Activated naive CD8-positive, alpha-beta T cell (primary cell): ENCODE results near the gene KCTD17.

Experiments used
- H3K27ac Mint-ChIP-seq: one replicate; pipeline ENCODE4 v1.8.0; 2021; ENCODE audit warnings: mixed read lengths
- H3K27me3 Mint-ChIP-seq: one replicate; pipeline ENCODE4 v1.8.0; 2021; ENCODE audit warnings: mixed read lengths
- H3K36me3 Mint-ChIP-seq: one replicate; pipeline ENCODE4 v1.8.0; 2021; ENCODE audit warnings: mixed read lengths
- H3K4me1 Mint-ChIP-seq: one replicate; pipeline ENCODE4 v1.8.0; 2021; ENCODE audit warnings: low read depth, mixed read lengths
- H3K4me3 Mint-ChIP-seq: one replicate; pipeline ENCODE4 v1.8.0; 2021; ENCODE audit warnings: mild to moderate bottlenecking, mixed read lengths
- H3K9me3 Mint-ChIP-seq: one replicate; pipeline ENCODE4 v1.8.0; 2021; ENCODE audit warnings: low read depth, mixed read lengths

Gene KCTD17

DNA sequence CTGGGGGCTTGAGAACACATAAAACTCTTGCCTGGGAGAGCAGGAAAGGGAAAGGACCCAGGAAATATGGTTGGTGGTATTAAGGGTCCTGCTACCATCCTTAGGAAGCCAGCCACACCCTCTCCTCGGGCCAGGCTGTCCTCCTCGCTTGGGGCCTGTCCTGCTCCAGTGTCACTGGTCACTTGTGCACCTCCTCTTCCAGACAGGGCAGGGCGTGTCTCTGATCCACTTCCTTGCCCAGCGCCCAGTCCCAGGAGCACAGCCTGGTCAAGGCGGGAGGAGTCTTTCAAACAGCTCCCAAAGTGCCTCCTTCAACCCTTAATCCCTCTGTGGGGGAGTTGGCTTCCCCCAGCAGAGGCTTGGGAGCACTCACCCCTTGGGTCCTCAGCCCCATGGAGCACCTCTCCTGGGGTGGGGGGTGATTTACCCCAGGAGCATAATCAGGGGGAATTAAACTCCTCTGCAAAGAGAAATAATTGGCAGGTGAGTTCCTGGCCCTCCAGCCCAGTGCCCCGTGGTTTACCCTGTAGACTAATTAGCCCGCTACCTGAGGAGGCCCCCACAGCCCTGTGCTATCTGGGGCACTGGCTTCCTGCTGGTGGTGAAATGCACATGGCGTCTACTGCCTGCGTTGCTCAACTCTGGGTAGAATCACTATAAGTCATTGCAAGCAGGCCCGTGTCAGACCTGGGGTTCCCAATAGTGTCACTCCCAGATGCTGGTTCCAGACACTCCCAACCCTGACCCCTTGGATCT is 49.9 kb downstream of the KCTD17 start:
- Mint-ChIP-seq H3K9me3 (no peaks in the 10 kb centered on the region), H3K27ac (no peak overlapping the region), H3K36me3 (no peaks in the 10 kb centered on the region), H3K27me3 (peaks cover 4% of the 10 kb centered on the region), H3K4me3 (no peak overlapping the region), H3K4me1 (peaks cover 20% of the 10 kb centered on the region)

DNA sequence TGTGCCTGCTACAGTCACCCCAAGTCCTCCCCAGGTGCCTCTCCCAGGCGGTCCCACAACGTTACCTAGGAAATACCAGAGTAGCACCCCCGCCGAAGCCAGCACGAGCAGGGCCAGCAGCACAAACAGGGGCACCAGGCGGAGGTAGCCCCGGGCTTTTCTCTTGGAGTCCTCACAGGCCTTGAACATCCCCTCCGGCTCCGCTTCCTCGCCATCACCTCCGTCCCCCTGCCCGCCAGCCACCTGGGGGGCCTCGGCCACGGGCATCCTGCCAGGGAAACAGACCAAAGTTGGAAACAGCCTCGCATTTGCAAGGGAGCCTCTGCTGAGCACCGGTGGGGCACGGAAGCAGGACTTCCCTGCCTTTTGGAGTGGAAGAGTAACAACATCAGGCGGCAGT is 51.6 kb downstream of the KCTD17 start:
- H3K4me1 Mint-ChIP-seq = peaks cover 21% of the 10 kb centered on the region
- H3K27me3 Mint-ChIP-seq = no peaks in the 10 kb centered on the region
- H3K27ac Mint-ChIP-seq = no peak overlapping the region
- no peaks in the 10 kb centered on the region for H3K9me3 Mint-ChIP-seq
- no peak overlapping the region for H3K4me3 Mint-ChIP-seq
- no peaks in the 10 kb centered on the region for H3K36me3 Mint-ChIP-seq

DNA sequence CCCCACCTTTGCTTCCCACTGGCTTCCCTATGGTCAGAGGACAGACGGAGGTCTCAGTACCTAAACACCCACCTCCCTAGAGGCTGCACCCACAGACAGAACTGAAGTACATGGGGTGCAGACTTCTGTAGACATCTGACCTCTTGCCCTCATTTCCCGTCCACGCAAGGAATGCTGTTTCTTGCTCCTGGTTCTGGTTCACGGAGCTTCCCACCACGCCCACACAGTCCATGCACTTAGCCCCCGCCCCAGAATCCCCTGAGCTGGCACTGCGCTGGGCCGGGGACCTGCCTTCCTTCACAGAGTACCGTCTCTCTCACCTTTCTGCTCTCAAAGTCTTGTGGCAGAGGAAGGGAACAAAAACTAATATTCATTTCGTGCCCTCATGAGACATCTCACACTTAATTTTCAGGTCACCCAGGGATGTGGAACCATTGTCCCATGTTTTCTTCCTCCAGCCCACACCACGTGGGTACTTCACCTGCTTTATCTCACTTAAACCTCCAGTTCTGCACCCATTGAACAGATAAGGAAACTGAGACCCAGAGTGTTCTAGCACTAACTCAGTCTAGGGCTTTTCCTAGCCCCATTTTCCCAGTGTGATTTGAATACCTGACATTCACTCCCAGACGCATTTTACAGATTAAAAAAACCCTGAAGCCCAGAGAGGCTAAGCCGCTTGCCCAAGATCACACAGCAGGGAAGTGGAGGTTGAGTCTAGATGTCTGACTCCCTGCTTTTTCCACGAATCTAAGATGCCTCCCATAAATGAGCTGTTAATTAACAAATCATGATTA is 52.3 kb downstream of the KCTD17 start:
- Mint-ChIP-seq H3K36me3 (no peaks in the 10 kb centered on the region), H3K27me3 (no peaks in the 10 kb centered on the region), H3K4me3 (no peak overlapping the region), H3K4me1 (peaks cover 17% of the 10 kb centered on the region), H3K9me3 (no peaks in the 10 kb centered on the region), H3K27ac (no peak overlapping the region)

DNA sequence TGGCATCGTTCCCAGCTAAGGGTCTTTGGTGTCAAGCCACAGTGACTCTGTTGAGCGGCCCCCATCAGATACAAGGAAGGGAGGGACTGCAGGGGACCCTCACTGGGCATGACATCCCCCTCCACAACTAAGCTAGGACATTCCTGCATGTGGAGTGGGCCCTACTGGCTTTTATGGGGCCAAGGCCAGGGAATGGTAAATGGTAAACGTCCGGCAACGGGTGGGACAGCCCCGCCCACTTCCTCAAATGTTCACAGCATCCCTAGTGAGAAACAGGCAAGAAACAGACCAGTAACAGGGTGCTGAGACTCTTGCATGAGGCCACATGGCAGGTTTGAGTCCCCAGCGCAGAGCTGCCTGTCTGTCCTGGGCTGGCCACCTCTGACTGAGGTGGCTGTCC is 53.6 kb downstream of the KCTD17 start:
- Mint-ChIP-seq H3K27ac (no peak overlapping the region), H3K9me3 (no peaks in the 10 kb centered on the region)

DNA sequence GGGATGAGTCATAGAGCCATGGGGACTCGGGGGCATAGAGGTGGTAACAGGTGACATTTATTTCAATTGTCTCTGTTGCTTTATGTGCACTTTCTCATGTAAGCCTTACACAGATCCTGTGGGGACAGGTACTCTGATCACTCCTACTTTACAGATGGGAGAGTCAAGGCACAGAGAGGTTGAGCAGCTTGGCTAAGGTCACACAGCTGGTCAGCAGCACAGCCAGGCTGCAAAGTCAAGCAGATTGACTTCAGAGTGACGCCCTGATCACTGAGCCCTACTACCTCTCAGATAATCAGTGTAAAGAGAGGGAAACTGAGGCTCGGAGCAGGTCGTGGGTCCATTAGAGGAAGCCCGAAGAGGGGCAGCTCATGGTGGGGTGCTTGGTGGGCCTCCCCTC is 54.4 kb downstream of the KCTD17 start:
- no peaks in the 10 kb centered on the region for H3K36me3 Mint-ChIP-seq
- H3K27ac Mint-ChIP-seq = no peak overlapping the region
- peaks cover 2% of the 10 kb centered on the region for H3K4me1 Mint-ChIP-seq
- no peak overlapping the region for H3K4me3 Mint-ChIP-seq
- H3K27me3 Mint-ChIP-seq = no peaks in the 10 kb centered on the region
- H3K9me3 Mint-ChIP-seq = no peaks in the 10 kb centered on the region

More for the DNA sequence above, 53.6 kb downstream of the KCTD17 start:
- Mint-ChIP-seq H3K4me1 (peaks cover 10% of the 10 kb centered on the region), H3K36me3 (no peaks in the 10 kb centered on the region), H3K4me3 (no peak overlapping the region), H3K27me3 (no peaks in the 10 kb centered on the region)

DNA sequence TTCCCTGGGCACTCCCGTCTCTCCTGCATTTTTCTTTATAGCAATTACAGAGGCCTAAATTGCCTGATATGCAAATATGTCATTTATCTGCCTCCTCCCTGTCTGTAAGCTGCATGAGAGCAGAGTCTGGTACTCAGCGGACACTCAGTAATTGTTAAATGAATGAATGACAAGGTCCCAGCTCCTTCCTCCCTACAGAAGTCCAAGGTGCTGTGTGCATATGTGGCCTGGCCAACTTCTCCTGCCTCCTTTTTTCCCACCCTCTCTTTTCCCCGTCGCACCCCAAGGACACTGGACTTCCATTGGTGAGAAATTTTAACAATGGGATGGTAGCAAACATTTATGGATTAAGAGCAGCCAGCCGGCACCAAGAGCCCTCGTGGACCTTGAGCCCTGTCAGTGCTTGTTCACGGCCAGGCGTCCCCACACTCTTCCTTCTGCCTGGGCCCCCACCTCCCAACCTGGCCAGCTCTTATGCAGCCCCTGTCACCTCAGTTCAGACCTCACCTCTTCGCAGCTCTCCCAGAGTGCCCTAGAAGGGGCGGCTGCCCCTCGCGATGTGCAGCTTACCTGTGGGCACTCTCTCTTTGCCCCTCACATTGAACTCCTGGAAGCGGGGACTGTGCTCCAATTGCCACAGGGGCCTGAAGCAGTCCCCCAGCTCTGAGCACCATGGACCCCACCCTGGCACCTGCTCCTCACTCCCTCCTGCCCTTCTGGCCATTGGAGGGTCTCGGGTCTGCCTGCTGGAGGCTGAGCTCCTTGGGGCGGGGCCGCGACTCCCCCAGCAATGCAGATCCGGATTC is 56.5 kb downstream of the KCTD17 start:
- H3K4me3 Mint-ChIP-seq = no peak overlapping the region
- peaks cover 2% of the 10 kb centered on the region for H3K4me1 Mint-ChIP-seq
- H3K27me3 Mint-ChIP-seq = no peaks in the 10 kb centered on the region
- no peak overlapping the region for H3K27ac Mint-ChIP-seq
- peaks cover 3% of the 10 kb centered on the region for H3K36me3 Mint-ChIP-seq
- no peaks in the 10 kb centered on the region for H3K9me3 Mint-ChIP-seq

DNA sequence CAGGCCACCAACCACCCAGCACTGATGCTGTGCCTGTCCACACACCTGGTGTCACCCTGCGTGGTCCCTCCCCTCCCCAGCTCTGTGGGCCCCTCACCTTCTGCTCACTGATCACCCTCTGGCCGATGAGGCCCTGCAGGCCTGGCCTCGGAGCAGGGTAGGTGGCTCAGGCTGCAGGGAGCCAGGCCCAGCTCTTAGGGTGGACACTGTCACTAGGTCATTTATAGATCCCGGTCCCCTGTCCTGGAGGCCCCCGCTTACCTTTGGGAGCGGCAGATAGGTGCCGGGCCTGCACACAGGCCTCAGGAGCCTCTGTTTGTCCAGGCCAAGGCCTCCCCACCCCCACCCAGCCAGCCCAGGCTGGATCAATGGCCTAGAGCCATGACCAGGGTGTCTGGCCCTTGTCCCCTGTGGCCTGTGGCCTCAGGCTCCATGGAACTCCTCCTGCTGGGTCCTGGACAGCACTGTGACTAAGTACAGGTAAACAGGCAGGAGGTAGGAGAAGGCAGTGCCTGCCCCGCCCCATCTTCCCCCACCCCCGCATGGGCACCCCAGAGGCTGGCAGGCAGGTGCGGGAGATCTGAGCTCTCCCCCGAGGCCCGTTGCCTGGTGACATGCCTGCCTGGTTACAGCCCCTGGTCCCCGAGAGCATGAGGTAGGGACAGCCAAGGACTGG is 57.8 kb downstream of the KCTD17 start, which contains the start of gene TMPRSS6:
TMPRSS6 (minus strand) TSS at position 472 of the 676 bp plus-strand sequence. CDS start 6,296 bp downstream, outside the sequence.
- Mint-ChIP-seq H3K4me1 (peaks cover 2% of the 10 kb centered on the region), H3K4me3 (no peak within 1 kb of the TSS), H3K27ac (no peak within 1 kb of the TSS), H3K36me3 (peaks cover 3% of the 10 kb centered on the region), H3K27me3 (no peaks in the 10 kb centered on the region), H3K9me3 (no peaks in the 10 kb centered on the region)

DNA sequence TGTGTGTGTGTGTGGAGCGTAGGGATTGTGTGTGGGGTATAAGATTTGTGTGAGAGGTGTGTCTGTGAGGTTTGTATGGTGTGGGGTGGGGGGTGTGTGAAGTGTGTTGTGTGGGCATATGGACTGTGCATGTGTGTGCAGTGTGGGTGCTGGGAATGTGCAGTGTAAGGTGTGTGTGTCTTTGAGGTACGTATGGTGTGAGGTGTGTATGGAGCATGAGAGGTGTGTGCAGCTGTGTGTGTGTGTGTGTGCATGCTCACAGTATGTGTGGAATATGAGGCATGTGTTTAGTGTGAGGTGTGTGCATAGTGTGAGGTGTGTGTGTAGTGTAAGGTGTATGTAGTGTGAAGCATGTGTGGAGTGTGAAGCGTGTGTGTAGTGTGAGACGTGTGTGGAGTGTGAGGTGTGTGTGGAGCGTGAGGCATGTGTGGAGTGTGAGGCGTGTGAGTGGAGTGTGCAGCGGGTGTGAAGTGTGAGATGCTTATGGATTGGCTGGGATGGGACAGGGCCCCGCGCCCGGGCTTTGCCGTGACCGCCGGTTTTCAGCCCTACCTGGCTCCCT is 59.7 kb downstream of the KCTD17 start:
- Mint-ChIP-seq H3K4me3 (no peak overlapping the region), H3K27ac (no peak overlapping the region), H3K36me3 (peaks cover 3% of the 10 kb centered on the region)

DNA sequence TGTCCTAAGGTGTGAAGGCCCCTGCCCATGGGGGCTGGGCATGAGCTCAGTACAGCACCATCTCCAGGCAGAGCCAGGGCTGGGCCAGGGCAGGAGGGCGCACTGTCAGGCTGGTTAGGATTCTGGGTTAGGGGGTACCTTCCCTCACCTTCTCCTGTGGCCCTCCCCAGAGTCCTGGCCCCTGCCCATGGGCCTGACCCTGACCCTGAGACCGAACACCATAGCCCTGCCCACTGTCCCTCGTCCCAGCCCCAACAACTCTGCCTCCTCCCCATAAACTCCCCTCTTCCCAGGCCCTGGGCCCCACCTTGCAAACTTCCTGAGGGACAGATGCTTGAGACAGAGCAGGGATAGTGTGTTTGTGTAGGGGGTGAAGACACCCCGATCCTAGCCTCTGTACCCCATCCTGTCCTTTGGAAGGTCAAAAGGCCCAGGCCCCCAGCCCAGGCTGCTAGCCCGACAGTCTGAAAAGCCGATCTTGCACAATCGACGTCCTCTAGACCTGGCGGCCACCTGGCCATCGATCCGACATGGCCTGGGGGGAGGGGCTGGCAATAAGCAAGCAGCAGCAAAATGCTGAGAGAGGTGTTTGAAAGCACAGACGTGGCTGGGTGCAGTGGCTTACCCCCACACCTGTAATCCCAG is 60.7 kb downstream of the KCTD17 start:
- Mint-ChIP-seq H3K27ac (no peak overlapping the region), H3K9me3 (no peaks in the 10 kb centered on the region), H3K4me3 (no peak overlapping the region), H3K27me3 (no peaks in the 10 kb centered on the region), H3K36me3 (peaks cover 3% of the 10 kb centered on the region), H3K4me1 (peaks cover 11% of the 10 kb centered on the region)

More for the DNA sequence above, 59.7 kb downstream of the KCTD17 start:
- no peaks in the 10 kb centered on the region for H3K9me3 Mint-ChIP-seq
- peaks cover 7% of the 10 kb centered on the region for H3K4me1 Mint-ChIP-seq
- H3K27me3 Mint-ChIP-seq = no peaks in the 10 kb centered on the region
